Neuron (in vitro differentiated cells): ENCODE results near the gene OSER1.
"Not testable (repeated sequence)": the region's sequence is repeated elsewhere in the genome, so short reads cannot be mapped to it uniquely, and the experiment has no call there.

ENCODE experiments used
- H2AFZ ChIP-seq: one replicate; pipeline ENCODE4 v1.6.1; 2013; ENCODE audit warnings: low read depth, mild to moderate bottlenecking, inconsistent platforms, low read length, moderate library complexity
- H3K27me3 ChIP-seq: one replicate; pipeline ENCODE4 v1.6.1; 2013; ENCODE audit warnings: low read length; ENCODE audit not compliant: insufficient read depth
- H3K36me3 ChIP-seq: one replicate; pipeline ENCODE4 v1.6.1; 2013; ENCODE audit warnings: low read length; ENCODE audit not compliant: insufficient read depth
- H3K4me1 ChIP-seq: one replicate; pipeline ENCODE4 v1.6.1; 2013; ENCODE audit warnings: low read length; ENCODE audit not compliant: insufficient read depth
- H3K4me3 ChIP-seq: 2 replicates; pipeline ENCODE4 v1.5.1; 2013; ENCODE audit warnings: mild to moderate bottlenecking, low read length, moderate library complexity
- H3K9me3 ChIP-seq: one replicate; pipeline ENCODE4 v1.6.1; 2013; ENCODE audit warnings: low read length

OSER1 gene

GRCh38 chr20:44204832-44205215, 5.7 kb downstream of the OSER1 start:
- H3K4me3 ChIP-seq = no peak overlapping the region
- H2AFZ ChIP-seq = no peak overlapping the region
- H3K27me3 ChIP-seq = no peaks in the 10 kb centered on the region
- H3K9me3 ChIP-seq = no peaks in the 10 kb centered on the region
- peaks cover 55% of the 10 kb centered on the region for H3K36me3 ChIP-seq
- H3K4me1 ChIP-seq = peaks cover 33% of the 10 kb centered on the region

DNA sequence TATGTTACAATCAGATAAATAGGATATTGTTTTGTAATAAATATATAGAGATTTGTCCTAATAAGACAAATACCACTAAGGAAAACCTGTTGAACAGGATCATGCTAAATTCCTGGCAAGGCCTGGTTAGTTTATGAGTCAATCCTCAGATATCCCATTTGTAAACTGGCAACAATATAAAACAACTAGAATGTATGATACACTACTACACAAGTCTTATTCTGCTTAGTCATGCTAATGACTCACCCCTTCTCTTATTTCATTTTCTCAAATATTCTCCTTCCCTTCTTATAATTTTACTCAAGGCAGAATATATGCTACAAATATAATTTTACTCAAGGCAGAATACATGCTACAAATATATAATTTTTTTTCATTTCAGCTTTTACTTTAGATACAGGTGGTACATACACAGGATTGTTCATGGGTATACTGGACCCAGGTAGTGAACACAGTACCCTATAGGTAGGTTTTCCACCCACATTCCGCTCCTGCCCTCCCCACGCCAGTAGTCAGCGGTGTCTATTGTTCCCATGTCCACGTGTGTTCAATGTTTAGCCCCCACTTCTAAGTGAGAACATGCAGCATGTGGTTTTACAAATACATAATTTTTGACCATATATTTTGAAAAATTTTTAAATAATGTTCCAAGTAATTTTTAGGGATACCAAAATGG, 6.3 kb downstream of the OSER1 start:
- H3K9me3 ChIP-seq = no peaks in the 10 kb centered on the region
- no peaks in the 10 kb centered on the region for H3K27me3 ChIP-seq
- peaks cover 60% of the 10 kb centered on the region for H3K36me3 ChIP-seq
- peaks cover 31% of the 10 kb centered on the region for H3K4me1 ChIP-seq
- H2AFZ ChIP-seq = no peak overlapping the region
- no peak overlapping the region for H3K4me3 ChIP-seq

GRCh38 chr20:44203161-44203560, 7.4 kb downstream of the OSER1 start:
- Histone ChIP-seq H3K27me3 (no peaks in the 10 kb centered on the region), H2AFZ (no peak overlapping the region), H3K9me3 (no peaks in the 10 kb centered on the region), H3K4me3 (no peak overlapping the region), H3K4me1 (peaks cover 20% of the 10 kb centered on the region), H3K36me3 (peaks cover 68% of the 10 kb centered on the region)

GRCh38 chr20:44200983-44201382, 9.6 kb downstream of the OSER1 start:
- H2AFZ ChIP-seq = no peak overlapping the region

GRCh38 chr20:44200371-44200770, 10.2 kb downstream of the OSER1 start:
- no peak overlapping the region for H3K4me3 ChIP-seq

More at GRCh38 chr20:44200983-44201382, 9.6 kb downstream of the OSER1 start:
- no peaks in the 10 kb centered on the region for H3K9me3 ChIP-seq
- H3K27me3 ChIP-seq = no peaks in the 10 kb centered on the region
- H3K4me3 ChIP-seq = no peak overlapping the region
- H3K4me1 ChIP-seq = no peaks in the 10 kb centered on the region
- peaks cover 84% of the 10 kb centered on the region for H3K36me3 ChIP-seq

GRCh38 chr20:44199877-44200276, 10.7 kb downstream of the OSER1 start:
- Histone ChIP-seq H2AFZ (no peak overlapping the region), H3K36me3 (peaks cover 80% of the 10 kb centered on the region), H3K9me3 (no peaks in the 10 kb centered on the region), H3K27me3 (no peaks in the 10 kb centered on the region), H3K4me3 (no peak overlapping the region), H3K4me1 (no peaks in the 10 kb centered on the region)

More at GRCh38 chr20:44200371-44200770, 10.2 kb downstream of the OSER1 start:
- H3K36me3 ChIP-seq = peaks cover 85% of the 10 kb centered on the region
- no peaks in the 10 kb centered on the region for H3K4me1 ChIP-seq
- H3K9me3 ChIP-seq = no peaks in the 10 kb centered on the region
- no peak overlapping the region for H2AFZ ChIP-seq
- H3K27me3 ChIP-seq = no peaks in the 10 kb centered on the region

DNA sequence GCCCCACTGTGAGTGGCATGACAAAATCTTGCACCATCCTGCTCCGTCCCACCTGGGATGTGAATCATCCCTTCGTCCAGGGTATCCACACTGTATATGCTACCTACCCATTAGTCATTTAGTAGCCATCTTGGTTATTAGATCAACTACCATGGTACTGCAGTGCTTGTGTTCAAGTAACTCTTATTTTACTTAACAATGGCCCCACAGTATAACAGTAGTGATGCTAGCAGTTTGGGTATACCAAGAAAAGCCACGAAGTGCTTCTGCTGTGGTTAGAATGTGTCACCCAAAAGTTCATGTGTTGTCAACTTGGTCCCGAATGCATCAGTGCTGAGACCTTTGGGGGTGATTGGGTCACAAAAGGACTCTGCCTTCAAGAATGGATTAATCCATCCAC, 11.7 kb downstream of the OSER1 start:
- H3K27me3 ChIP-seq = no peaks in the 10 kb centered on the region
- peaks cover 73% of the 10 kb centered on the region for H3K36me3 ChIP-seq

GRCh38 chr20:44196271-44196670, 14.3 kb downstream of the OSER1 start:
- Histone ChIP-seq H3K36me3 (peaks cover 52% of the 10 kb centered on the region), H3K27me3 (no peaks in the 10 kb centered on the region), H3K4me1 (no peaks in the 10 kb centered on the region), H2AFZ (no peak overlapping the region), H3K9me3 (no peaks in the 10 kb centered on the region), H3K4me3 (no peak overlapping the region)

More for the DNA sequence above, 11.7 kb downstream of the OSER1 start:
- H2AFZ ChIP-seq = no peak overlapping the region
- no peaks in the 10 kb centered on the region for H3K4me1 ChIP-seq
- H3K4me3 ChIP-seq = no peak overlapping the region
- no peaks in the 10 kb centered on the region for H3K9me3 ChIP-seq

- Histone ChIP-seq H2AFZ (no peak overlapping the region), H3K27me3 (no peaks in the 10 kb centered on the region), H3K4me1 (no peaks in the 10 kb centered on the region), H3K9me3 (no peaks in the 10 kb centered on the region), H3K4me3 (no peak overlapping the region), H3K36me3 (peaks cover 46% of the 10 kb centered on the region)
Measured at GRCh38 chr20:44195605-44196004, 15.0 kb downstream of the OSER1 start.

- Histone ChIP-seq H3K4me1 (no peaks in the 10 kb centered on the region), H3K9me3 (no peaks in the 10 kb centered on the region), H3K4me3 (no peak overlapping the region), H3K36me3 (peaks cover 28% of the 10 kb centered on the region), H3K27me3 (peaks cover 2% of the 10 kb centered on the region), H2AFZ (no peak overlapping the region)
Measured at GRCh38 chr20:44193801-44194200, 16.8 kb downstream of the OSER1 start.

- not testable (repeated sequence) for H3K9me3 ChIP-seq, H3K4me3 ChIP-seq, H2AFZ ChIP-seq
- Histone ChIP-seq H3K36me3 (peaks cover 11% of the 10 kb centered on the region), H3K4me1 (peaks cover 15% of the 10 kb centered on the region), H3K27me3 (peaks cover 21% of the 10 kb centered on the region)
Measured at GRCh38 chr20:44191640-44192039, 18.9 kb downstream of the OSER1 start.

DNA sequence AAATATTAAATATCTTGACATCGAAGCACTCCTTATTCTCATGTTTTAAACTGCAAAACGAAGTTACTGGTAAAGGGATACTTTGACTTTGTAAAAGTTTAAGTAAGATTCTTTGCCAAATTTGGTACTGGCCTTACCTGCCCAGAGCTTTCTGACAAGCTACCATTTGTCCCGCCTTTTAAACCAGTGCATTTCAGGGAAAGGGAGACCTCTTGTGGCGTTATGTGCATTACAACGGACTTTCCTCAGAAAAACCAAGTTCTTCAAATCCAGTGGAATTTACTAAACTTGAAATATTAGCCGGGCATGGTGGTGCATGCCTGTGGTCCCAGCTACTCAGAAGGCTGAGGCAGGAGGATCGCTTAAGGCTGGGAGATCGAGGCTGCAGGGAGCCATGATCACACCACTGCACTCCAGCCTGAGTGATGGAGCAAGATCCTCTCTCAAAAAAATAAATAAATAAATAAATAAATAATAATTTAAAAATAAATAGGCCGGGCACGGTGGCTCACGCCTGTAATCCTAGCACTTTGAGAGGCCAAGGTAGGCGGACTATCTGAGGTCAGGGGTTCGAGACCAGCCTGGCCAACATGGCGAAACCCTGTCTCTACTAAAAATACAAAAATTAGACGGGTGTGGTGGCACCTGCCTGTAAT, 20.2 kb downstream of the OSER1 start:
- H3K27me3 ChIP-seq = peaks cover 21% of the 10 kb centered on the region
- H3K4me1 ChIP-seq = peaks cover 17% of the 10 kb centered on the region
- H2AFZ ChIP-seq, H3K9me3 ChIP-seq, H3K36me3 ChIP-seq, H3K4me3 ChIP-seq: not testable (repeated sequence)

GRCh38 chr20:44188752-44189151, 21.8 kb downstream of the OSER1 start:
- Histone ChIP-seq H3K9me3 (no peaks in the 10 kb centered on the region), H3K4me3 (no peak overlapping the region), H3K36me3 (no peaks in the 10 kb centered on the region), H3K4me1 (peaks cover 17% of the 10 kb centered on the region), H3K27me3 (peaks cover 25% of the 10 kb centered on the region), H2AFZ (no peak overlapping the region)
